BLaER1 treated with 17β-estradiol and CSF1 and Interleukin-3, amounts not matched to agents 10 nM and 100 nM (cell line): ENCODE measurements around the gene CLDN6.

ENCODE experiments used
- H3K27ac ChIP-seq, 11 experiments: shearing (Covaris generic); formaldehyde crosslinking; 2 replicates each; pipeline ENCODE4 v1.8.1; 2022
- H3K27me3 ChIP-seq, 11 experiments: shearing (Covaris generic); formaldehyde crosslinking; 2 replicates each; pipeline ENCODE4 v1.8.1; 2022
- H3K36me3 ChIP-seq, 11 experiments: shearing (Covaris generic); formaldehyde crosslinking; 2 replicates each; pipeline ENCODE4 v1.8.1; 2022
- H3K4me1 ChIP-seq, 10 experiments: shearing (Covaris generic); formaldehyde crosslinking; 2 replicates each; pipeline ENCODE4 v1.8.1; 2022
- H3K4me2 ChIP-seq, 11 experiments: shearing (Covaris generic); formaldehyde crosslinking; 2 replicates each; pipeline ENCODE4 v1.8.1; 2022
- H3K4me3 ChIP-seq, 10 experiments: shearing (Covaris generic); formaldehyde crosslinking; 2 replicates each; pipeline ENCODE4 v1.8.1; 2022
- H3K9ac ChIP-seq, 11 experiments: shearing (Covaris generic); formaldehyde crosslinking; 2 replicates each; pipeline ENCODE4 v1.8.1; 2022
- H3K9me3 ChIP-seq, 11 experiments: shearing (Covaris generic); formaldehyde crosslinking; replicated peaks in 1 of 11; 2 replicates each; pipeline ENCODE4 v1.8.1; 2022
- H4K20me1 ChIP-seq, 11 experiments: shearing (Covaris generic); formaldehyde crosslinking; 2 replicates each; pipeline ENCODE4 v1.8.1; 2022
- Cebpa-rat ChIP-seq, 11 experiments: shearing (Covaris generic); IDR thresholded peaks; 2 replicates each; pipeline ENCODE4 v1.8.1; 2022

CLDN6 gene

GRCh38 chr16:2981177-2981898, 36.6 kb downstream of the CLDN6 start:
- H4K20me1 ChIP-seq: peaks cover 0 to 25% (median 19%) of the 10 kb centered on the region in 11 experiments; a peak in 17 of 22 replicates
- H3K36me3 ChIP-seq: peaks cover 0 to 25% (median 19%) of the 10 kb centered on the region in 11 experiments; a peak in 10 of 22 replicates
- peak overlapping the region; percentile 83 to 96 (median 94); a peak in 19 of 22 replicates for H3K27ac ChIP-seq
- peaks cover 30 to 75% (median 73%) of the 10 kb centered on the region in 10 experiments for H3K4me1 ChIP-seq
- peak overlapping the region; percentile 61 to 94 (median 86); a peak in 18 of 20 replicates for H3K4me3 ChIP-seq
- no peaks in the 10 kb centered on the region for H3K9me3 ChIP-seq
- peak overlapping the region; percentile 86 to 95 (median 92) for H3K9ac ChIP-seq
- no peak for TF ChIP-seq Cebpa-rat (IDR thresholded peaks at IDR 0.05)
- peak overlapping the region; percentile 89 to 99 (median 96) for H3K4me2 ChIP-seq
- H3K27me3 ChIP-seq: 0 out of 22 replicates have a peak, but pooled peaks cover 0 to 3% (median 0%) of the 10 kb centered on the region in 11 experiments

GRCh38 chr16:2980227-2981176, 37.5 kb downstream of the CLDN6 start, which contains the start of gene PKMYT1:
PKMYT1 (minus strand) TSS chr16:2980446; CDS start chr16:2979657, 789 bp downstream.
- Histone ChIP-seq H3K36me3 (peaks cover 0 to 33% (median 26%) of the 10 kb centered on the region in 11 experiments; a peak in 12 of 22 replicates), H3K4me1 (peaks cover 34 to 84% (median 80%) of the 10 kb centered on the region in 10 experiments), H3K27ac (peak within 1 kb of the TSS; percentile 83 to 96 (median 94)), H3K4me3 (peak within 1 kb of the TSS; percentile 61 to 94 (median 86)), H3K9ac (peak within 1 kb of the TSS; percentile 86 to 95 (median 92)), H3K27me3 (0 out of 22 replicates have a peak, but pooled peaks cover 0 to 3% (median 0%) of the 10 kb centered on the region in 11 experiments), H4K20me1 (peaks cover 0 to 33% (median 28%) of the 10 kb centered on the region in 11 experiments; a peak in 17 of 22 replicates), H3K9me3 (no peaks in the 10 kb centered on the region), H3K4me2 (peak within 1 kb of the TSS; percentile 89 to 99 (median 96))
- TF ChIP-seq Cebpa-rat (IDR thresholded peaks at IDR 0.05): no peak

GRCh38 chr16:2979669-2980226, 38.2 kb downstream of the CLDN6 start:
- Histone ChIP-seq H3K27ac (peak overlapping the region in 10 of 11 experiments; percentile 87 to 96 (median 94); a peak in 20 of 22 replicates), H3K36me3 (peaks cover 0 to 41% (median 34%) of the 10 kb centered on the region in 11 experiments; a peak in 12 of 22 replicates), H3K4me2 (peak overlapping the region; percentile 89 to 99 (median 95)), H3K27me3 (0 out of 22 replicates have a peak, but pooled peaks cover 0 to 3% (median 0%) of the 10 kb centered on the region in 11 experiments), H3K4me1 (peaks cover 41 to 91% (median 88%) of the 10 kb centered on the region in 10 experiments), H3K4me3 (peak overlapping the region; percentile 61 to 94 (median 86)), H4K20me1 (peaks cover 0 to 40% (median 35%) of the 10 kb centered on the region in 11 experiments; a peak in 17 of 22 replicates), H3K9ac (peak overlapping the region; percentile 86 to 95 (median 92)), H3K9me3 (no peaks in the 10 kb centered on the region)
- TF ChIP-seq Cebpa-rat (IDR thresholded peaks at IDR 0.05): no peak

GRCh38 chr16:2977440-2977839, 40.5 kb downstream of the CLDN6 start:
- H3K27ac ChIP-seq: 0 out of 22 replicates have a peak overlapping the region, but pooled peaks of 1 of the 11 experiments have one; percentile 15

GRCh38 chr16:2976673-2977072, 41.3 kb downstream of the CLDN6 start:
- Histone ChIP-seq H3K27me3 (no peaks in the 10 kb centered on the region), H3K27ac (0 out of 22 replicates have a peak overlapping the region, but pooled peaks of 1 of the 11 experiments have one; percentile 12), H3K4me2 (peak overlapping the region in 9 of 11 experiments; percentile 92 to 99 (median 96); a peak in 17 of 22 replicates), H3K9me3 (no peaks in the 10 kb centered on the region), H3K9ac (peak overlapping the region in 5 of 11 experiments; percentile 44 to 92 (median 88); a peak in 5 of 22 replicates), H3K36me3 (peaks cover 0 to 69% (median 40%) of the 10 kb centered on the region in 11 experiments; a peak in 12 of 22 replicates), H4K20me1 (peaks cover 24 to 71% (median 66%) of the 10 kb centered on the region in 11 experiments), H3K4me3 (no peak overlapping the region), H3K4me1 (peaks cover 57 to 94% (median 92%) of the 10 kb centered on the region in 10 experiments)
- TF ChIP-seq Cebpa-rat (IDR thresholded peaks at IDR 0.05): no peak

More at GRCh38 chr16:2977440-2977839, 40.5 kb downstream of the CLDN6 start:
- Histone ChIP-seq H4K20me1 (peaks cover 16 to 64% (median 58%) of the 10 kb centered on the region in 11 experiments; a peak in 21 of 22 replicates), H3K36me3 (peaks cover 0 to 61% (median 40%) of the 10 kb centered on the region in 11 experiments; a peak in 12 of 22 replicates), H3K4me2 (peak overlapping the region in 9 of 11 experiments; percentile 13 to 99 (median 96); a peak in 16 of 22 replicates), H3K4me1 (peaks cover 50 to 94% (median 92%) of the 10 kb centered on the region in 10 experiments), H3K9ac (peak overlapping the region in 7 of 11 experiments; percentile 8 to 88 (median 31); a peak in 7 of 22 replicates), H3K4me3 (no peak overlapping the region), H3K9me3 (no peaks in the 10 kb centered on the region), H3K27me3 (no peaks in the 10 kb centered on the region)
- no peak for TF ChIP-seq Cebpa-rat (IDR thresholded peaks at IDR 0.05)

- Histone ChIP-seq H4K20me1 (peaks cover 29 to 76% (median 71%) of the 10 kb centered on the region in 11 experiments), H3K27me3 (no peaks in the 10 kb centered on the region), H3K27ac (0 out of 22 replicates have a peak overlapping the region, but pooled peaks of 1 of the 11 experiments have one; percentile 12), H3K4me3 (0 out of 20 replicates have a peak overlapping the region, but pooled peaks of 1 of the 10 experiments have one; percentile 3), H3K36me3 (peaks cover 0 to 73% (median 40%) of the 10 kb centered on the region in 11 experiments; a peak in 12 of 22 replicates), H3K4me2 (peak overlapping the region in 9 of 11 experiments; percentile 92 to 99 (median 96); a peak in 18 of 22 replicates), H3K4me1 (peaks cover 58 to 94% (median 92%) of the 10 kb centered on the region in 10 experiments), H3K9ac (peak overlapping the region in 5 of 11 experiments; percentile 0 to 92 (median 88); a peak in 8 of 22 replicates), H3K9me3 (no peaks in the 10 kb centered on the region)
- TF ChIP-seq Cebpa-rat (IDR thresholded peaks at IDR 0.05): no peak
Observed at GRCh38 chr16:2976201-2976600, 41.8 kb downstream of the CLDN6 start.

- Histone ChIP-seq H3K27me3 (no peaks in the 10 kb centered on the region), H3K27ac (peak overlapping the region in 2 of 11 experiments; percentile 58 to 65; a peak in 2 of 22 replicates), H3K4me2 (peak overlapping the region; percentile 92 to 99 (median 96); a peak in 21 of 22 replicates), H3K4me3 (peak overlapping the region in 3 of 10 experiments; percentile 10 to 77 (median 14); a peak in 2 of 20 replicates), H3K4me1 (peaks cover 62 to 96% (median 96%) of the 10 kb centered on the region in 10 experiments), H3K9ac (peak overlapping the region in 8 of 11 experiments; percentile 33 to 92 (median 87); a peak in 11 of 22 replicates), H4K20me1 (peaks cover 38 to 85% (median 80%) of the 10 kb centered on the region in 11 experiments), H3K9me3 (no peaks in the 10 kb centered on the region), H3K36me3 (peaks cover 0 to 79% (median 40%) of the 10 kb centered on the region in 11 experiments; a peak in 12 of 22 replicates)
- TF ChIP-seq Cebpa-rat (IDR thresholded peaks at IDR 0.05): no peak
Observed at GRCh38 chr16:2975161-2975795, 42.7 kb downstream of the CLDN6 start.
